ENCODE data around the gene ANAPC7.

ANAPC7 gene

GRCh38 chr12:110330124-110330523 lies 73.4 kb downstream of the ANAPC7 start:
- intact Hi-C loops (cut with DNase I): no loop called here

GRCh38 chr12:110329710-110330109 lies 73.8 kb downstream of the ANAPC7 start:
- intact Hi-C loops (cut with DNase I): no loop called here
- DNase-seq: no peak

More at GRCh38 chr12:110330124-110330523, 73.4 kb downstream of the ANAPC7 start:
- DNase-seq: no peak

Data from posterior cingulate gyrus (tissue), 11 donors.